Kidney (tissue), 14 donors: ENCODE measurements around the gene ST8SIA5. TPM values are rescaled to one million over a fixed set of nuclear protein-coding genes. Genes with fewer than 3 reads are reported as not detected.

Source experiments
- DNase-seq, 5 donors: peaks; one replicate each; pipeline ENCODE4 v3.0.0-alpha.2; 2013 to 2020
- FAIRE-seq: peaks from 2 replicates; lab custom pipeline; 2012; peaks lifted over from hg19 to GRCh38; lab: Jason Lieb, UNC
- H3K27ac ChIP-seq, 2 donors: one replicate each; pipeline ENCODE4 v1.7.0; 2013; ENCODE audit warnings: low read depth in 2 of 2, low read length in 2 of 2, inconsistent platforms in 1 of 2
- H3K27me3 ChIP-seq: one replicate; pipeline ENCODE4 v1.7.1; 2013; ENCODE audit warnings: low read length, inconsistent platforms; ENCODE audit not compliant: control insufficient read depth, insufficient read depth
- H3K36me3 ChIP-seq, 3 donors: one replicate each; pipeline versions ENCODE4 v1.7.0 to v1.7.1; 2013; ENCODE audit warnings: low read length in 3 of 3, control low read depth in 1 of 3, inconsistent platforms in 1 of 3; ENCODE audit not compliant: insufficient read depth in 3 of 3, control insufficient read depth in 2 of 3
- H3K4me1 ChIP-seq, 3 donors: one replicate each; pipeline versions ENCODE4 v1.7.0 to v1.7.1; 2013; ENCODE audit warnings: low read length in 3 of 3, inconsistent platforms in 1 of 3, low read depth in 1 of 3; ENCODE audit not compliant: control insufficient read depth in 2 of 3, insufficient read depth in 2 of 3
- H3K4me3 ChIP-seq, 3 donors: one replicate each; pipeline versions ENCODE4 v1.7.0 to v1.8.1; 2013; ENCODE audit warnings: low read length in 3 of 3, control low read depth in 1 of 3, inconsistent platforms in 1 of 3
- H3K9ac ChIP-seq, 3 donors: one replicate each; pipeline versions ENCODE4 v1.7.0 to v1.7.1; 2013; ENCODE audit warnings: low read length in 3 of 3, control low read depth in 1 of 3, inconsistent platforms in 1 of 3
- H3K9me3 ChIP-seq, 3 donors: one replicate each; pipeline versions ENCODE4 v1.7.0 to v1.7.1; 2013; ENCODE audit warnings: low read length in 3 of 3, control low read depth in 1 of 3, inconsistent platforms in 1 of 3; ENCODE audit not compliant: control insufficient read depth in 2 of 3, insufficient read depth in 1 of 3
- CTCF ChIP-seq: IDR thresholded peaks from 3 replicates; pipeline ENCODE4 v1.5.1; 2012; ENCODE audit warnings: mild to moderate bottlenecking, moderate library complexity, borderline replicate concordance; ENCODE audit not compliant: insufficient read depth; ENCODE audit errors: extremely low read depth
- intact Hi-C: fragments of 100-400 bp; cut with DNase I; formaldehyde crosslinking; loops from one replicate; pipeline ENCODE4 v1.11.1; 2022
- polyA plus RNA-seq: library from polyadenylated mRNA; stranded (reverse); fragments of 350-450 nt; fragmentation: Illumina TruSeq; extraction: RNeasy Lipid Tissue Mini Kit (QIAGEN cat#74804); gene quantifications from one replicate; pipeline ENCODE4 v1.2.3, GENCODE V29; 2014; ENCODE audit warnings: low read depth, low replicate concordance; ENCODE audit not compliant: insufficient read depth
- total RNA-seq: library from RNA; stranded (reverse); fragmentation: NEBNext Ultra II Directional; extraction: Animal tissue kit (Norgen Biotek cat#: 25700); gene quantifications from one replicate; pipeline ENCODE4 v1.2.1, GENCODE V29; 2021
- donor health status: control.
- donor health status: control.
- donor health status: control.
- donor health status: control.
- donor health status: control.
- donor health status: DM: yes; HTN: yes; CAD: no.
- donor health status: Normal renal cell carcinoma (clear cell type).

The ST8SIA5 gene
- total and polyA plus RNA-seq, 2 donors from 2014 or later: 1.4 to 2.7 TPM

- no peaks in the 10 kb centered on the region for H3K27me3 ChIP-seq
- no peak for TF ChIP-seq CTCF
- H3K4me1 ChIP-seq: peaks cover 2 to 21% (median 3%) of the 10 kb centered on the region in 3 donors
- H3K27ac ChIP-seq: peak overlapping the region in 1 of 2 donors; percentile 85
- DNase-seq (peak in 4 of 5 donors; percentile 73 to 86 (median 80)), FAIRE-seq (no peak)
- no peak overlapping the region for H3K9ac ChIP-seq
- H3K9me3 ChIP-seq: no peaks in the 10 kb centered on the region
- intact Hi-C loops: no loop called here
- H3K36me3 ChIP-seq: no peaks in the 10 kb centered on the region
- H3K4me3 ChIP-seq: no peak overlapping the region
Observed at GRCh38 chr18:46676182-46676835, 80.5 kb downstream of the ST8SIA5 start.

- Histone ChIP-seq H3K4me1 (peaks cover 2 to 21% (median 3%) of the 10 kb centered on the region in 3 donors), H3K9me3 (no peaks in the 10 kb centered on the region), H3K9ac (no peak overlapping the region), H3K36me3 (no peaks in the 10 kb centered on the region), H3K27ac (no peak overlapping the region), H3K4me3 (no peak overlapping the region), H3K27me3 (no peaks in the 10 kb centered on the region)
- intact Hi-C loops: no loop called here
- no peak for DNase-seq
- TF ChIP-seq CTCF: no peak
- no peak for FAIRE-seq
Observed at GRCh38 chr18:46675112-46675511, 81.7 kb downstream of the ST8SIA5 start.

GRCh38 chr18:46672062-46672970, 84.5 kb downstream of the ST8SIA5 start:
- DNase-seq (no peak), FAIRE-seq (no peak)
- no peak overlapping the region for H3K4me3 ChIP-seq
- peaks cover 2 to 11% (median 3%) of the 10 kb centered on the region in 3 donors for H3K4me1 ChIP-seq
- H3K36me3 ChIP-seq: no peaks in the 10 kb centered on the region
- H3K9ac ChIP-seq: no peak overlapping the region
- H3K9me3 ChIP-seq: no peaks in the 10 kb centered on the region
- no peak for TF ChIP-seq CTCF
- no peaks in the 10 kb centered on the region for H3K27me3 ChIP-seq
- no peak overlapping the region for H3K27ac ChIP-seq
- intact Hi-C loops: no loop called here
